Kidney (tissue), 14 donors: ENCODE results near the gene NR1H2. TPM values are rescaled to one million over a fixed set of nuclear protein-coding genes. Genes with fewer than 3 reads are reported as not detected.

Experiments used
- DNase-seq, 5 donors: peaks; one replicate each; pipeline ENCODE4 v3.0.0-alpha.2; 2013 to 2020
- FAIRE-seq: peaks from 2 replicates; lab custom pipeline; 2012; peaks lifted over from hg19 to GRCh38; lab: Jason Lieb, UNC
- H3K27ac ChIP-seq, 2 donors: one replicate each; pipeline ENCODE4 v1.7.0; 2013; ENCODE audit warnings: low read depth in 2 of 2, low read length in 2 of 2, inconsistent platforms in 1 of 2
- H3K27me3 ChIP-seq: one replicate; pipeline ENCODE4 v1.7.1; 2013; ENCODE audit warnings: low read length, inconsistent platforms; ENCODE audit not compliant: control insufficient read depth, insufficient read depth
- H3K36me3 ChIP-seq, 3 donors: one replicate each; pipeline versions ENCODE4 v1.7.0 to v1.7.1; 2013; ENCODE audit warnings: low read length in 3 of 3, control low read depth in 1 of 3, inconsistent platforms in 1 of 3; ENCODE audit not compliant: insufficient read depth in 3 of 3, control insufficient read depth in 2 of 3
- H3K4me1 ChIP-seq, 3 donors: one replicate each; pipeline versions ENCODE4 v1.7.0 to v1.7.1; 2013; ENCODE audit warnings: low read length in 3 of 3, inconsistent platforms in 1 of 3, low read depth in 1 of 3; ENCODE audit not compliant: control insufficient read depth in 2 of 3, insufficient read depth in 2 of 3
- H3K4me3 ChIP-seq, 3 donors: one replicate each; pipeline versions ENCODE4 v1.7.0 to v1.8.1; 2013; ENCODE audit warnings: low read length in 3 of 3, control low read depth in 1 of 3, inconsistent platforms in 1 of 3
- H3K9ac ChIP-seq, 3 donors: one replicate each; pipeline versions ENCODE4 v1.7.0 to v1.7.1; 2013; ENCODE audit warnings: low read length in 3 of 3, control low read depth in 1 of 3, inconsistent platforms in 1 of 3
- H3K9me3 ChIP-seq, 3 donors: one replicate each; pipeline versions ENCODE4 v1.7.0 to v1.7.1; 2013; ENCODE audit warnings: low read length in 3 of 3, control low read depth in 1 of 3, inconsistent platforms in 1 of 3; ENCODE audit not compliant: control insufficient read depth in 2 of 3, insufficient read depth in 1 of 3
- CTCF ChIP-seq: IDR thresholded peaks from 3 replicates; pipeline ENCODE4 v1.5.1; 2012; ENCODE audit warnings: mild to moderate bottlenecking, moderate library complexity, borderline replicate concordance; ENCODE audit not compliant: insufficient read depth; ENCODE audit errors: extremely low read depth
- intact Hi-C: fragments of 100-400 bp; cut with DNase I; formaldehyde crosslinking; loops from one replicate; pipeline ENCODE4 v1.11.1; 2022
- polyA plus RNA-seq: library from polyadenylated mRNA; stranded (reverse); fragments of 350-450 nt; fragmentation: Illumina TruSeq; extraction: RNeasy Lipid Tissue Mini Kit (QIAGEN cat#74804); gene quantifications from one replicate; pipeline ENCODE4 v1.2.3, GENCODE V29; 2014; ENCODE audit warnings: low read depth, low replicate concordance; ENCODE audit not compliant: insufficient read depth
- total RNA-seq: library from RNA; stranded (reverse); fragmentation: NEBNext Ultra II Directional; extraction: Animal tissue kit (Norgen Biotek cat#: 25700); gene quantifications from one replicate; pipeline ENCODE4 v1.2.1, GENCODE V29; 2021
- donor health status: control.
- donor health status: control.
- donor health status: control.
- donor health status: control.
- donor health status: control.
- donor health status: DM: yes; HTN: yes; CAD: no.
- donor health status: Normal renal cell carcinoma (clear cell type).

Gene NR1H2
- total and polyA plus RNA-seq, 2 donors from 2014 or later, result 59.7 to 80.4 TPM

GRCh38 chr19:50331221-50331993 lies 44.9 kb upstream of the NR1H2 start:
- FAIRE-seq (no peak), DNase-seq (peak in 2 of 5 donors; percentile 7 to 82)
- Histone ChIP-seq H3K4me3 (peak overlapping the region; percentile 49 to 79 (median 63)), H3K4me1 (peaks cover 0 to 25% (median 0%) of the 10 kb centered on the region in 3 donors), H3K9me3 (no peaks in the 10 kb centered on the region), H3K9ac (peak overlapping the region in 2 of 3 donors; percentile 22 to 91), H3K27ac (peak overlapping the region; percentile 89 to 95), H3K27me3 (peaks cover 9% of the 10 kb centered on the region), H3K36me3 (no peaks in the 10 kb centered on the region)
- TF ChIP-seq CTCF, result no peak
- intact Hi-C loops, result no loop called here

- H3K4me3 ChIP-seq, result peak overlapping the region; percentile 49 to 79 (median 63)
- peak overlapping the region; percentile 8 to 91 (median 22) for H3K9ac ChIP-seq
- no peaks in the 10 kb centered on the region for H3K9me3 ChIP-seq
- FAIRE-seq (no peak), DNase-seq (peak in 1 of 5 donors; percentile 8)
- no peaks in the 10 kb centered on the region for H3K36me3 ChIP-seq
- peaks cover 0 to 25% (median 0%) of the 10 kb centered on the region in 3 donors for H3K4me1 ChIP-seq
- intact Hi-C loops, result no loop called here
- peaks cover 8% of the 10 kb centered on the region for H3K27me3 ChIP-seq
- H3K27ac ChIP-seq, result peak overlapping the region; percentile 89 to 95
- TF ChIP-seq CTCF, result no peak
Measured at GRCh38 chr19:50331994-50332243, 44.3 kb upstream of the NR1H2 start.

- DNase-seq (peak; percentile 56 to 91 (median 88)), FAIRE-seq (no peak)
- H3K36me3 ChIP-seq, result no peaks in the 10 kb centered on the region
- peak overlapping the region; percentile 49 to 79 (median 63) for H3K4me3 ChIP-seq
- H3K27ac ChIP-seq, result peak overlapping the region; percentile 89 to 95
- peaks cover 0 to 25% (median 0%) of the 10 kb centered on the region in 3 donors for H3K4me1 ChIP-seq
- intact Hi-C loops, result no loop called here
- no peaks in the 10 kb centered on the region for H3K9me3 ChIP-seq
- peaks cover 3% of the 10 kb centered on the region for H3K27me3 ChIP-seq
- peak overlapping the region; percentile 27 to 91 (median 32) for H3K9ac ChIP-seq
- no peak for TF ChIP-seq CTCF
Measured at GRCh38 chr19:50332244-50333038, 43.8 kb upstream of the NR1H2 start.
